Esophagus squamous epithelium (tissue), 4 donors: ENCODE measurements around the gene PTN.

Experiments used
- POLR2A ChIP-seq, 4 donors: fragments of 450-650 bp; IDR thresholded peaks; one replicate each; pipeline ENCODE4 v1.6.1; 2017; ENCODE audit warnings: antibody characterized with exemption in 4 of 4, mild to moderate bottlenecking in 4 of 4, moderate library complexity in 3 of 4
- TF ChIP-seq, protein P1 (sequence below), 6 experiments: fragments of 450-650 bp in 4 of 6; fragments of 200-600 bp in 2 of 6; sonication (generic) in 2 of 6; IDR thresholded peaks; one replicate each; pipeline ENCODE4 v1.5.1; 2016 to 2019; ENCODE audit warnings: antibody characterized with exemption in 6 of 6, mild to moderate bottlenecking in 4 of 6, moderate library complexity in 4 of 6

DNA sequence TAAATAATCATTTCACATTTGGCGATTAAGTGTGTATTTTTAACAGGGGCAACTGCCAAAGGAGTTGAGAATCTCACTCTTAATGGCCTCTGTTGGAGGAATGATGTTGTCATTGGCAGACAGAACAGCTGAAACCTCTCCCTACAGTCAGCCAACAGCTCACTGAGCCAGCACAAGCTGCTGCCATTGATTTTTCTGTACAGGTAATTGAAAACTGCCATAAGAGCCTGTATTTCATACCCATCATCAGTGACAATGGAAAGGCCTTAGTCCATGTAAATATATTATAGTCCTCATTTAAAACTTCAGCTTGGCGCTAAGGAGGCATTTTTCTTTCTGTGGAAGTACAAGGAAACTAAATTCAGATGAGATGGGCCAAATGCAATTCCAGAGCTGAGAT, 28.1 kb upstream of the PTN start:
- TF ChIP-seq, protein P1, sequence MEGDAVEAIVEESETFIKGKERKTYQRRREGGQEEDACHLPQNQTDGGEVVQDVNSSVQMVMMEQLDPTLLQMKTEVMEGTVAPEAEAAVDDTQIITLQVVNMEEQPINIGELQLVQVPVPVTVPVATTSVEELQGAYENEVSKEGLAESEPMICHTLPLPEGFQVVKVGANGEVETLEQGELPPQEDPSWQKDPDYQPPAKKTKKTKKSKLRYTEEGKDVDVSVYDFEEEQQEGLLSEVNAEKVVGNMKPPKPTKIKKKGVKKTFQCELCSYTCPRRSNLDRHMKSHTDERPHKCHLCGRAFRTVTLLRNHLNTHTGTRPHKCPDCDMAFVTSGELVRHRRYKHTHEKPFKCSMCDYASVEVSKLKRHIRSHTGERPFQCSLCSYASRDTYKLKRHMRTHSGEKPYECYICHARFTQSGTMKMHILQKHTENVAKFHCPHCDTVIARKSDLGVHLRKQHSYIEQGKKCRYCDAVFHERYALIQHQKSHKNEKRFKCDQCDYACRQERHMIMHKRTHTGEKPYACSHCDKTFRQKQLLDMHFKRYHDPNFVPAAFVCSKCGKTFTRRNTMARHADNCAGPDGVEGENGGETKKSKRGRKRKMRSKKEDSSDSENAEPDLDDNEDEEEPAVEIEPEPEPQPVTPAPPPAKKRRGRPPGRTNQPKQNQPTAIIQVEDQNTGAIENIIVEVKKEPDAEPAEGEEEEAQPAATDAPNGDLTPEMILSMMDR (IDR thresholded peaks at IDR 0.05): no peak
- no peak for TF ChIP-seq POLR2A (IDR thresholded peaks at IDR 0.05)
